NCI-H1930 (cell line): ENCODE measurements around the gene CSGALNACT2.
"Not testable (repeated sequence)": the region's sequence is repeated elsewhere in the genome, so short reads cannot be mapped to it uniquely, and the experiment has no call there.

Experiments
- DNase-seq, 2 experiments: peaks; one replicate each; lab custom pipeline; 2025; lab: John Stamatoyannopoulos, UW

CSGALNACT2 gene

DNA sequence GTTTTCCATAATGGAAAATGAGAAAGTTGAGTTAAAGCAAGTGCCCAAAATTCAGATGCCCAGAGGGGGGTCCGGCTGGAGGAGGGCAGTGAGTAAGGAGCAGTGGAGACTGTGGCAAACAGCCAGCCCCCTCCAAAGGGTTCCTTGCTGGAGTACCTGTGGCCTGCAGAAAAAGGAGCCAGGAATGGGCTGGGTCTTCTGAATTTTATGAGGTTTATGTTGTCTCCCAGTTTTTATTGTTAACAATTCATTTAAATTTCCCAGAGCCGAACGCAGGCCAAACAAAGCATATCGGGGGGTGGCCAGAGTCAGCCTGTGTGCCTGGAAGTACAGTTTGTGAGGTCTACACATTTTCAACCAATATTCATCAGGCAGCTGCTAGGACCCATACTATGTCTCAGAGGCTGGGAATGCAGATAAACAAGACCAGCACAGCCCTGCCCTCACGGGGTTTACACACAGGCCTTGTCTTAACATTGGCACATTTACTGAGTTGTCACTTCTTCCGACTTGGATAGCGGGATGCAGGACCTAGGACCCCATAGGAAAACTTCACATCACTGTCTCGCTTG, 12.9 kb upstream of the CSGALNACT2 start:
- DNase-seq, result no peak

DNA sequence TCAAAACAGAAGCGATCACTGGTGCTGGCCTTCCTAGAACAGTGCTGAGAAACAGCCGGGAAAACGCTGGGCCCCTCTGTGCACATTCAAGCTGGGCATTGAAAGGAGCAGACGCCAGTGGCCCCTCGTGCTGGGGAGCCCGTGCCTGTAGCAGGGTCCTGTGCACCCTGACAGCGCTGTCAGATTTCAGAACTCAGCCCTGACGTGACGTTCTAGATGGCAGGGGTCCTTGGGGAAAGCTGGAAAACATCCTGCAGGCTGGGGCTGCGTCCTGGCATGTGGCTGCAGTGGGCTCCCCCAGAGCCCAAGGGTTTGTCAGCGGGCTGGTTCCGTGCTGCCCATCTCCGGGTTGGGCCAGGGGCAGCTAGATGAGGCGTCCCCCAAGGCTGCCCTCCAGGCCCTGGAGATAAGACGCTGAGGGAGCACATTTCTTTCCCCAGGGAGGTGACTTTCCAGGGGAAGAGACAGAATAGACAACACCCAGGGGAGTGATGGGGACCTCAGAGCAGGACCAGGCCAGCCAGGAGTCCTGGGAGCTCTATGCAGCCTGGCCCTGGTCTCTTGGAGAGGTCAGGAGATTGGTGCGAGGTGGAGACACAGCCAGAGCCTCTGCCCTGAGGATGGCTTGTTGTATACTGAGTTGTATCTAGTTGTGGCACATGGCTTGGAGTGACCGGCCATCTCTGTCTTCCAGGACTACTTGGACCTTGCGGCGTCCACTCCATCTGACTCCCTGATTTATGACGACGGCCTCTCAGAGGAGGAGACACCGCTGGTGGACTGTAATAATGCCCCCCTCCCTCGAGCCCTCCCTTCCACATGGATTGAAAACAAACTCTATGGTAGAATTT, 12.1 kb upstream of the CSGALNACT2 start:
- no peak for DNase-seq

DNA sequence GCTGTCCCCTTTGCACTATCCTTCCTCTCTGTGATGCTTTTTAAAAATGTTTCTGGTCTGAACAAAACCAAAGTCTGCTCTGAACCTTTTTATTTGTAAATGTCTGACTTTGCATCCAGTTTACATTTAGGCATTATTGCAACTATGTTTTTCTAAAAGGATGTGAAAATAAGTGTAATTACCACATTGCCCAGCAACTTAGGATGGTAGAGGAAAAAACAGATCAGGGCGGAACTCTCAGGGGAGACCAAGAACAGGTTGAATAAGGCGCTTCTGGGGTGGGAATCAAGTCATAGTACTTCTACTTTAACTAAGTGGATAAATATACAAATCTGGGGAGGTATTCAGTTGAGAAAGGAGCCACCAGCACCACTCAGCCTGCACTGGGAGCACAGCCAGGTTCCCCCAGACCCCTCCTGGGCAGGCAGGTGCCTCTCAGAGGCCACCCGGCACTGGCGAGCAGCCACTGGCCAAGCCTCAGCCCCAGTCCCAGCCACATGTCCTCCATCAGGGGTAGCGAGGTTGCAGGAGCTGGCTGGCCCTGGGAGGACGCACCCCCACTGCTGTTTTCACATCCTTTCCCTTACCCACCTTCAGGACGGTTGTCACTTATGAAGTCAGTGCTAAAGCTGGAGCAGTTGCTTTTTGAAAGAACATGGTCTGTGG, 11.4 kb upstream of the CSGALNACT2 start:
- no peak for DNase-seq

DNA sequence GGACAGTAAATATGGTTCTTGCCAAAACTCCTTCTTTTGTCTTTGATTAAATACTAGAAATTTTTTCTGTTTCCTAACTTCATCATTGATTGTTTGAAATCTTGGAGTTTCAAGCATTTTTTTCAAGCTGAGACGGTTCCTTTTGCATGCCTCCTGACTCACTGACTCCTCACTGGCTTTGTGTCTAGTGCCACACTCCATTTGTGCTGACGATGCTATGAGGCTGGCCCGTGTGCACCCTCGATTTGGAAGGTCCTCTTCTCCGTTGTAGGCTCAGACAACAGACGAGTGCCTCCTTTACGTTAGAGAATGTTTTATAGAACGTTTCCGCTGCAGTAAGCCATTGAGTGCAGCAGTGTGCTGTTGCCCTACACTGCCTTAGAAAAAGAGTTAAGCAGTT, 10.8 kb upstream of the CSGALNACT2 start:
- DNase-seq, result no peak

DNA sequence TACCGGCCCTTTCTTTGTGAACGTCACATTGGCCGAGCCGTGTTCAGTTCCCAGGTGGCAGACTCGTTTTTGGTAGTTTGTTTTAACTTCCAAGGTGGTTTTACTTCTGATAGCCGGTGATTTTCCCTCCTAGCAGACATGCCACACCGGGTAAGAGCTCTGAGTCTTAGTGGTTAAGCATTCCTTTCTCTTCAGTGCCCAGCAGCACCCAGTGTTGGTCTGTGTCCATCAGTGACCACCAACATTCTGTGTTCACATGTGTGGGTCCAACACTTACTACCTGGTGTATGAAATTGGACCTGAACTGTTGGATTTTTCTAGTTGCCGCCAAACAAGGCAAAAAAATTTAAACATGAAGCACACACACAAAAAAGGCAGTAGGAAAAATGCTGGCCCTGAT, 9.9 kb upstream of the CSGALNACT2 start:
- no peak for DNase-seq

DNA sequence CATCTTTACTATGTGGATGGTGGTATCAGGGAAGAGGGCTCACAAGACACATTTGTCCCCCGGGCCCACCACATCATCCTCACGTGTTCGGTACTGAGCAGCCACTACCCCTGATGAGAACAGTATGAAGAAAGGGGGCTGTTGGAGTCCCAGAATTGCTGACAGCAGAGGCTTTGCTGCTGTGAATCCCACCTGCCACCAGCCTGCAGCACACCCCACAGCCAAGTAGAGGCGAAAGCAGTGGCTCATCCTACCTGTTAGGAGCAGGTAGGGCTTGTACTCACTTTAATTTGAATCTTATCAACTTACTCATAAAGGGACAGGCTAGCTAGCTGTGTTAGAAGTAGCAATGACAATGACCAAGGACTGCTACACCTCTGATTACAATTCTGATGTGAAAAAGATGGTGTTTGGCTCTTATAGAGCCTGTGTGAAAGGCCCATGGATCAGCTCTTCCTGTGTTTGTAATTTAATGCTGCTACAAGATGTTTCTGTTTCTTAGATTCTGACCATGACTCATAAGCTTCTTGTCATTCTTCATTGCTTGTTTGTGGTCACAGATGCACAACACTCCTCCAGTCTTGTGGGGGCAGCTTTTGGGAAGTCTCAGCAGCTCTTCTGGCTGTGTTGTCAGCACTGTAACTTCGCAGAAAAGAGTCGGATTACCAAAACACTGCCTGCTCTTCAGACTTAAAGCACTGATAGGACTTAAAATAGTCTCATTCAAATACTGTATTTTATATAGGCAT, 9.1 kb upstream of the CSGALNACT2 start:
- DNase-seq, result no peak

DNA sequence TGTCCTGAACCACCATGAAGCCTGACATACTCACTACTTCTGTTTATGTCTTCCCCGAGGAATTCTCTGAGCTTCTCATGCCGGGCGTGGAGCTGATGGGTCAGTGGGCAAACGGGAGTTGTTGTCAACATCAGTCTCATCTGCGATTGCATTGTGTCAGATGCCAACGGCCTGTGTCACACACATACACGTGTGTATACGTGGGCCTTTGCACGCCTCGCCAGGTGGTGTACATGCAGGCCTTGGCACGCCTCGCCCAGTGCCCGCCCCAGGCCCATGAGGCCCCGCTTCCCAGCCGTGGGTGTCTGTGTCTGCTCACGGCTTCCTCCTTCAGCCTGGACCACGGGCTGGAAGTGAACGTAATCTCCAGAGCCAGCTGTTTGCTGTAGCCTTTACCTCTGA, 7.5 kb upstream of the CSGALNACT2 start:
- no peak for DNase-seq

DNA sequence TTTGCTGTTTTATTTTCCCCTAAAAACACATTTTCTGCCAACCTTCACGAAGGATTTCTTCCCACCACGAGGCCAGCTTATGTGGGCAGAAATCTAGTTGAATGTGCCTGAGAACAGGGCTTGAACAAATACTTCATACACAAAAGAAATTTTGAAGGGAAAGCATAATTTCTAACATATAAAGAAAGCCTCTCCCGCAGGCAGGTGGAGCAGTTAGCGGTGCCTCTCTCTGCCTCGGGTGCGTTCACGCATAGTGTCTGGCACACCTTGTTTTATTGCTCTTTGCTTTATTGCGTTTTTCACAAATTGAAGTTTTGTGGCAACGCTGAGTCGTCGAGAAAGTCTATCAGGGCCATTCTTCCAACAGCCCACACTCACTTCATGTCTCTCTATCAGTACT, 7.0 kb upstream of the CSGALNACT2 start:
- DNase-seq, result no peak

DNA sequence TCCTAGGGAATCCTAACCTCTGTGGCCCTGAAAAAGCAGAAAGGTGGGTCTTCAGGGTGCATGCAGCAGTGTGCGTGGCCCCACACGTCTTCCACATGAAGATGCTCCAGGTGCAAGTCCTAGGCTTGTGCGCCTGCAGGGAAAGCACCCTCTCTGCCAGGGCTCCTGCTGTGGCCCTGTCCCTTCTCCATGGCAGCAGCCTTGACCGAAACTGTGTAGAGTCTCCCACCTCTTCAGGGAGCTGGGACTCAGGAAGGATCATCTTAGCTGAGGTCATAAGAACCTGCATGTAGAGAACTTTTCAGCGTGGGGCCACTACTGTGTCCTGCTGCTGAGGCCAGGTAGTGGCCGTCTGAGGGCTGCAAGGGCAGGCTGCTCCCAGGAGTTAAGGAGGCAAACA, 6.3 kb upstream of the CSGALNACT2 start:
- DNase-seq, result no peak

DNA sequence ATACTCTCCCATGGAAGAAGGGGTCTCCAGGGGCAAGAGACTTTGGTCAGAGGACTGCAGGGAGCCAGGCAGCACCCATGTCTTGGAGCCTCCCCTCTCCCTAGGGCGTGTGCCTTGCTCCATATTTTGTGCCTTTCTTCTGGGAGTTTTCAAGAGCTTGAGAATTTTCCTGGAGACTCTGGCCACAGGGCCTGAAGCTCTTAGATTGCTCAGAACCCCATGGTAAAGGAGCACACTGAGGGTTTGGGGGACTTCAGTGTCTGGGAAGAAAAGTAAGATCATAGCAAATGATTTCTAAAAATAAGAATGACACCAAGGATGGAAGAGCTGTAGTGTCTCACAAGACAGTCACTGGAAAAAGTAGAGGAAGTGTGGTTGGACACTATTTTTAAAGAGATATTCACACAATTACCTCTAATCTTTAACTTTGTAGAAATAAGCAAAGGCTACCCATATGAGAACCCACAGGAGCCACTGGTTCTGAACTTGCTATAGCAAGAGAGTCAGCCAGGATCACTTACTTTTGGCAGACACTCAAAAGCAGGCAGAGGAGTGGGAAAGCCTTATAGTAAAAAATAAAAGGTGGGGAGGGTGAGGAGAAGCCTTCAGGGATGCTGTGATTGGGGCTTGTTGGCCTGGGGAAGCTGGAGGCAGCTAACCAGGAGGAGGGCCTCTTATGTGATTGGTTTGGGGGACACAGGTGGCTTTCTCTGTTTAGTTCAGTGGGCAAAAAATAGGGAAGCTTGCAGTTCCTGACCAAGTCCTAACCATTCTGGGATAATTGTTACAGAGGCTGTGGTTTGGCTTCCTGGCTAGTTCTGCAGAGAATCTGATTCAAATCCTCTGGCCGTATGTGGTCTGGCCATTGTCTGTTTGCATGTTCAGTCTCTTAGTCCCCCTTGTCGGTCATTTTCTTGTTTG, 5.1 kb upstream of the CSGALNACT2 start:
- DNase-seq, result no peak

DNA sequence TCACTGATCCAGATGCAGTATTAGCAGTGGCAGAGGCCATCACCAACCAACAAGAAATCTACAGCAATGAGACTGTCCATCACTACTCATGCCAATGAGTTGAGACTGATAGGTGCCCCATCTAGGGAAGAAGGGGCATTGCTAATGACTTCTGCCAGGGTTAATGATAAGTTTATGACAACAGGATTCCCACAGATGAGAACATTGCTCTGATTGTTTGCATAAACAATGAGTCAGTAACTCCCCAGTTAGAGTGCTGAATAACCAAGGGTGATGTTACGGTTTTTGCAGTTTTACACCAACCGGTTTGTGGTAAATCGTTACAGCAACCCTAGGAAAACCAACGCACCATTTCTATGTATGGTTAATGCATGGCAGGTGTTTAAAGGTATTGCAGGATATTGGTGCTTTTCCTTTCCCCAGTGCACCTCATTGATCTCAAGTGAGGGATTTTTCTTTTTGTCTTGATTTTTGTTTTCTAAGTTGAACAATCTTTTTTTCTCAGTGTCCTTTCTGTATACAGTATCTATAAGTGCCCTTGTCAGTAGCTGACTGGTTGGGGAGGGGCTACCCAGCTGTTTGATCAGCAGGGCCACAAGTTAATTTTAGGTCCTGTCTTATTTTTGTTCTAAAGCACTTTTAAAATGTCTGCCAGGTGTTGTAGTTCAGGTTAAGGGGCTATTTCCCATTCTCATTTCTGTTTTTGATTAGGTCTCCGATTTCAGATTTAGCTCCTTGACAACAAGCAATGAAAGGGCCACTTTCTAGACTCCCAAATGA, 3.9 kb upstream of the CSGALNACT2 start:
- DNase-seq, result no peak

DNA sequence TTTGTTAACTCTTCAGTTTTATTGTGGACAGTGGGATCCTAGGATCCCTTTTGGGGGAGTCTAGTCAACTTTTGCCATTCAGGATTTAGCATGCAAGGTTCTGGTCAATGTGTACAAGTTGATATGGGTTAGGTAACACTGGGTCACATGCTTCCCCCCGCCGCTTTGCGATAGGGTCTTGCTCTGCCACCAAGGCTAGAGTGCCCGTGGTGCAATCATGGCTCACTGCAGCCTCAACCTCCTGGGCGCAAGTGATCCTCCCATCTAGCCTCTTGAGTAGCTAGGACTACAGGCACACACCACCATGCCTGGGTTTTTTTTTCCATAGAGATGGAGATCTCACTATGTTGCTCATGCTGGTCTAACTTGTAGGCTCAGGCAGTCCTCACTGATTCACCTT, 3.2 kb upstream of the CSGALNACT2 start:
- DNase-seq, result no peak

DNA sequence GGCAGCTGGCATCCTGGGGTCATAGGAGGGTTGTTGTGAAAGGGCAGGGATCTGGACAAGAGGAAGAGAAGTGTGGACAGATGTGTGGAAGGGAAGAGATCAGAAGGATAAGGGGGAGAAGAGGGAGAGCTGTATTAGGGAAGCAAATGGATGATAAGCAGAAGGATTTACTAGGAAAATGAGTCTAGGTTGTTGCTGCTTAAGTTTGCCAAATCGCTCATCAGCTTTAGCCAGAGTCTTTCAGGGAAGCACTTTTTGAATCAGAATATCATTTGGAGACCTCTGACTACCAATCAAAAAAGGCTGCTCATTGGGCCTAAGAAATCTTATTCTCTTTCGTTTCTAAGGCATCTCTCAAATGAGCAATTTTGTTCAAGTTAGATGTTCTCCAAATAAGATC, 2.6 kb upstream of the CSGALNACT2 start:
- no peak for DNase-seq

DNA sequence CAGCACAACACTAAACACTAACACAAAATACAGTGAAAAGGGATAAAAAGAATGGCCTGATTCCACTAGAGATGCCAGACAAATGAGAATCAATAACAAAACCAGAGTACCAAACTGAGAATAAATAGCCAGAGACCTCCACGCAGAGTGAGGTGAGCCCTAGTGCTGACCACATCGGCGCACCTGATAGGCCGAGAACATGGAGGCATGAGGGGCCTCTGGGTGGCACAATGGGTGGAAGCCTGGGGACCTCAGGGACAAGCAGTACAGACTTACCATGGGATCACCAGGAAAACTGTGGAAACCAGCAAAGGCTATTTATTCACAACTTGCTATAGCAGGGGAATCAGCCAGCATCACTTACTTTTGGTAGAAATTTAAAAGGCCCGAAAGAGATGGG, 1.8 kb upstream of the CSGALNACT2 start:
- DNase-seq, result no peak

DNA sequence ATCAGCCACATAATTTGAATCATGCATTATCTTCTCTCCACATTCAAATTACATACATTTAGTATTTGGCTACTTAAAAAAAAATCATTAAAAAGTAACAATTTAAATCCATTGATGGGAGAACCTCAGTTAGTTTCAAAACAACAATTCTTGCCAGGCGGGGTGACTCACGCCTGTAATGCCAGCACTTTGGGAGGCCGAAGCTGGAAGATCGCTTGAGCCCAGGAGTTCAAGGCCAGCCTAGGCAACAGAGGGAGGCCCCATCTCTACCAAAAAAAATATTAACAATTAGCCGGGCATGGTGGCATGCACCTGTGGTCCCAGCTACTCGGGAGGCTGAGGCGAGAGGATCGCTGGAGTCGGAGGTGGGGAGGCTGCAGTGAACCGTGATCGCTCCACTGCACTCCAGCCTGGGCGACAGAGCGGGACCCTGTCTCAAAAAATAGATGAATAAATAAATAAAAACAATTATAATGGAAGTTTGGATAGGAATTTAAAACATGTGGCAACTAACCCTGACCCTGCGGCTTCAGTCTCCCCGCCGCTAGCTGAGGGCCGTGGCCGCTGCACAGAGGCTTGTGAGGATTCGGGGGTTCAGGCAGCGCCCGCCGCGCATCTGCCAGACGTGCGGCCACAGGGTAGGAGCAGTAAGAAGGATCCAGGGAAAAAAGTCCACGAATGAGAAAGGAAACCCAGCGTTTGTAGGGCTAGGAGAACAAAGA, 1.1 kb upstream of the CSGALNACT2 start:
- no peak for DNase-seq

DNA sequence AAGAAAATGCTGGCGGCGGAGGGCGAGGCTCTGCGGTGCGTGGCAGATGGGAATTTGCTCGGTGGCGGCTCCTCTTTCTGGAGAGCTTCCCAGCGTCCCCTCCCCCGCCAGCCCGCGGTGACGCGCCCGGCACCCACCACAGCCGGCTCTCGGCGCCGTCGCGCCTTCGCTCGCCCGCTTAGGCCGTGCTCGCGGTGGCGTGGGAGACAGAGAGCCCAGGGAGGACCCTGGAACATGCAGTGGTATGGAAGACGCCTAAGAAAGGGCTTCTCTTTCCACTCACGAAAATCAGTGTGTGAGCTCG, 576 bp upstream of the CSGALNACT2 start:
- no peak for DNase-seq

DNA sequence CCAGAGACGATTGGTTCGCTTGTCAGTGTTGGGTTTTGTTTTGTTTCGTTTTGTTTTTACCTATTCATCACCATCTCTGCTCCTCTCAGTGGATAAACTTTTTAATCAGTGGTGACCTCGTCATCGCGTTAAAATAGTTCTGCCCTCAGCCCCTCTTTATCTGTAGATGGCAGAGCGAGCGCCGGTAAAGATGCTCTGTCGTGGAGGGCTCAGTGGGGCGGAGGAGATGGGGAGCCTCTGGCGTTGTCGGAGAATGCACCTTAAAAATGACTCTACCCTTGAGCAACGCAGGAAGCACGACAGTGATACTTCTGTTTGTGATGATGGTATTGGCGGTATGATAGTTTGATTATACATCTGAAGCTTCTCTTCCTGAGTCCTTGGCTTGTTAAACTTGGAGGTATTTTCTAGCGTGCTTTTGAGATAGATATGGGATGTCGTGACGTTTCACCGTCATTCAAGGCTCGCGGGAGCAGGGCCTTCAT, 554 bp downstream of the CSGALNACT2 start:
- DNase-seq, result no peak

DNA sequence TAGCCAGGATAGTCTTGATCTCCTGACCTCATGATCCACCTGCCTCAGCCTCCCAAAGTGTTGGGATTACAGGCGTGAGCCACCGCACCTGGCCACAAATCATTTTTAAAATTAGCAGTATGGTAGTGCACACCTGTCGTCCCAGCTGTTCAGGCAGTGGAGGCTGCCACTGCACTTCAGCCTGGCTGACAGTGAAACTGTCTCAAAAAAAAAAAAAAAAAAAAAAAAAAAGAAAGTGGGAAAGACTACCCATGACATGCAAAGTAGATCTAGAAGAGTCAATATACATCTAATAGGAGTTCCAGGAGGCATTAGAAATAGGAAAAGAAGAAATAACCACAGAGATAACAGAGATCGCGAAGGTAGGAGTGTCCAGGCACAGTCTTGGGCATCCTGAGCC, 3.2 kb downstream of the CSGALNACT2 start:
- DNase-seq, result no peak

DNA sequence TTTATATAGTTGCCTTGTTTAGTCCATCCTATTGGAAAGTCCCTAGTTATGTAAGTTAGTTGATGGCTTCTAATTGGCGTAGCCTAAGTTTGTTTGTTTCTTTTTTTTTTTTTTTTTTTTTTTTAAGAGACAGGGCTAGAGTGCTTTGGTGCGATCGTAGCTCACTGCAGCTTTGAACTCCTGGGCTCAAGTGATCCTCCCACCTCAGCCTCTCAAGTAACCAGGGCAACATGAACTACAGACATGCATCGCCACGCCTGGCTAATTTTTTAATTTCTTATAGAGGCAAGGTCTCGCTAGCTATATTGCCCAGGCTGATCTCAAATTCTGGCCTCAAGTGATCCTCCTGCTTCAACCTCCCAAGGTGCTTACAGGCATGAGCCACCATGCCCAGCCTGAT, 7.1 kb downstream of the CSGALNACT2 start:
- no peak for DNase-seq

DNA sequence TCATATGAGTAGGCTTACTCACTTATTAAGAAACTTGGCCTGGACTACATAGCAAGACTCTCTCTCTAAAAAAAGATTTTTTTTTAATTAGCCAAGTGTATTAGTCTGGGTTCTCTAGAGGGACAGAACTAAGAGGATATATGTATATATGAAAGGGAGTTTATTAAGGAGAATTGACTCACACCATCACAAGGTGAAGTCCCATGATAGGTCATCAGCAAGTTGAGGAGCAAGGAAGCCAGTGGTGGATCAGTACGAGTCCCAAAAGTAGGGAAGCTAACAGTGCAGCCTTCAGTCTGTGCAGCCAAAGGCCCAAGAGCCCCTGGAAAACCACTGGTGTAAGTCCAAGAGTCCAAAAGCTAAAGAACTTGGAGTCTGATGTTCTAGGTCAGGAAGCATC, 7.7 kb downstream of the CSGALNACT2 start:
- not testable (repeated sequence) for DNase-seq
